NCI-H128 (cell line): Measurements from ENCODE around the gene SLC24A4.

ENCODE experiments used
- DNase-seq: peaks from one replicate; lab custom pipeline; 2025; ENCODE audit not compliant: unreplicated experiment; lab: John Stamatoyannopoulos, UW

Gene SLC24A4

GRCh38 chr14:92472860-92473259 is 149.9 kb downstream of the SLC24A4 start:
- DNase-seq, result no peak

DNA sequence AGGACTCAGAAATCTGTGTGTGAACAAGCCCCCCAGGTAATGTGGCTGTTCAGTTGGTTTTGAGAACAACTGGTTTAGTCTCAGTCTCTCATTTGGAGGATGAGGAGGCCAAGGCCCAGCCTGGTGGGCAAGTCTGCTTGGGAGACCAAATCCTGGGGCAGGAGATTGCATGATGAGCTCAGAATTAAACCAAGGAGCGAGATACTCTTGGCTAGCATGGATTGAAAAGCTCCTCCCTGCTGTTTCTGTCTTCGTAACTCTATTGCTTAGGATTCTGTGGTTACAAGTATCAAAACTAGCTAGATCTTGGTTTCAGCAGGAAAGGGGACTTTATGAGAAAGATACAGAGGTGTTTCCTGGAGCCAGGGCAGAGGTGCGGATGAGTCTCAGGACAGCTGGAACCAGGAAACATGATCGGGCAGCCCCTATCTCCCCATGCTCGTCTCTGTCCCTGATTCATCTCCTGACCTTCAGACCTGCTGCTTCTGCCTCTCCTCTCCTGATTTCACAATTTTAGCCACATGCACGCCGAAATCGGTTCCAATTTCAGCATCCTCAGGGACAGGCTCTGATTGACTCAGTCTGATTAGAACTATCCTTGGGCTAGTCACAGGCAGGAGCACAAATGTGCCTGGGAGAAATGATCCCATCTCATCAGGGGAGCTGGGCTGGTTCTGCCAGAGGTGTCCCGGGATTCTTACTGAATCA is 150.4 kb downstream of the SLC24A4 start:
- DNase-seq, result no peak

DNA sequence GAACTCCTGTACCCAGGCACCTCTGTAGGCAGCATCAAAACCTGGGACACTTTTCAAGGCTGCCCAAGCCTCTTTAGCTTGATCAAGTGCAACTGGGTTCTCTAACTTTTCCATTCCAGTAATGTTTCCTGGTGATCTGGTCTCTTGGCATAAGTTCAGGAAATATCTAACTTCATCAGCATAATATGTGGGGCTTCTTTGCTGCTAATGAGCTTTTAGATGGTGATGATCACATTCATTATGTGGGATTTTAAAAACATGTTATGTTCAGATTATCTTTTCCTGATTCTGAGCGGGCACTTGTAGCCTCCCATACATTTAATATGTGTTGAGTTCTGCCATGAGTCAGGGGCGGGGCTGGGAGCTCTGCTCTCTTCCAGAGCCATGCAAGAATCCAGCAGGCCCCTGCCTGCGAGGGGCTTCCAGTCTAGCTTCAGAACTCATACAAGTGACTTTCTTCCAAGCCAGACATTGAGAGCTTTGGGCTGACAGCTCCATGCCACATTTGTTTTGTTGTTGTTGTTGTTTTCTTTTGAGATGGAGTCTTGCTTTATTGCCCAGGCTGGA is 151.1 kb downstream of the SLC24A4 start:
- no peak for DNase-seq

DNA sequence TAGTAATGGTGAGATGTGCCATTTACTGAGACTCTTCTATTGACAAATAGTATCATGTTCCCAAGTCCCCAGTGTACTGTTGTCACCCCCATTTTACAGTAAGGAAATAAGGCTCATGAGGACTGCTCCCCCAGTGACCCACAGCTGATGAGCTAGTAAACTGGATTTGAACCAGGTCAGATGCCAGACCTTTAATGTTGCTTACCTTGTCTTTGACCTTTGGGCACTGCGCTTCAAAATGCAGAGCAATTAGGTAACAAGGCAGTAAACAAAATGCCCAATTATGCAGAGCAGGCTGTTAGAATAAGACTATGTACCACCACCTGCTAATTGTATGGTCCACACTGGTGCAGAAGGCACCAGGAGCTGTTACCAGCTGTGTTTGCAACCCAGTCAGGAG is 152.1 kb downstream of the SLC24A4 start:
- no peak for DNase-seq

- no peak for DNase-seq
Observed at GRCh38 chr14:92475451-92476187, 152.7 kb downstream of the SLC24A4 start.

GRCh38 chr14:92480856-92481255 is 157.9 kb downstream of the SLC24A4 start:
- no peak for DNase-seq

DNA sequence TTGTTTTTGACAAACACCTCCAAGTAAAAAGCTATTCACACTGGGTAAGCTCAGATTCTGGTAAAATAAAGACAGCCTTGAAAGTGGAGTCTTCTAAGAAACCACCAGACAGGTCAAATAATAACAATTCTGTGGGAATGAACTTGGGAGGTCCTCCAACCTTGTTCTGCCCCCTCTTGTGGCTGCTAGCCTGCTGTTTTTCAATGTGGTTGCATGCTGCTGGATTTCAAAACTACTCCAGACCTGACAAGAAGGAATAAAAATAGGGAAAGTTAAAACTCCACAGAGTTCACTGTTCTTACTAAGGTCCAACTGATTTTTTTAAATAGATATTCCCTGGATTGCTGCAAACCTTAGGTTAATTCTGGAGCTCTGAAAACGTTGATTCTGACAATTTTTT is 158.4 kb downstream of the SLC24A4 start:
- DNase-seq, result no peak

- no peak for DNase-seq
Observed at GRCh38 chr14:92481811-92482555, 159.0 kb downstream of the SLC24A4 start.

DNA sequence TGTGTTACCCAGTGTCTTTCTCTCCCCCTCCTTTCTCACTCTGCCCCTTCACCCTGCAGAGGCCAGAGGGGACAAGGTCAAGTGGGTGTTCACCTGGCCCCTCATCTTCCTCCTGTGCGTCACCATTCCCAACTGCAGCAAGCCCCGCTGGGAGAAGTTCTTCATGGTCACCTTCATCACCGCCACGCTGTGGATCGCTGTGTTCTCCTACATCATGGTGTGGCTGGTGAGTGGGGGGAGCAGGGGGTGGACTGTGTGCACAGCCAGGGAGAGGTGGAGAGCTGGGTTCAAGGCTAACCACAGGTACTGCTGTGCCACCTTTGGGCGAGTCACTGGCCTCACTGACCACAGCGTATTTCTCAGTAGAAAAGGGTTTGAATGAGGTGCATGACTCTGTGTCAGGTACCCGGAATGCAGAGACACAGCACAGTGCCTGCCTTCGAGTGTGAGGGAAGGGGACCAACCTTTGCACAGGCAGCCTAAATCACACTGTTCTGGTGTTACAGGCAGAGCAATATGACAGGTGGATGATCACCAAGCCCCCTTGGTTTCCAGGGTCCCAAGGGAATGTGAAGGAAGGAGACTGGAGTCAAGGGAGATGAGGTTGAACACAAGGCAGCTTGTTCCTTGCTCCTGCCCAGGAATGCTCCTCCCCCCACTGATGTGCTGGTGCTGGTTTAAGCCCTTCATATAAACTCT is 159.8 kb downstream of the SLC24A4 start:
- no peak for DNase-seq

GRCh38 chr14:92484132-92484823 is 161.3 kb downstream of the SLC24A4 start:
- no peak for DNase-seq

DNA sequence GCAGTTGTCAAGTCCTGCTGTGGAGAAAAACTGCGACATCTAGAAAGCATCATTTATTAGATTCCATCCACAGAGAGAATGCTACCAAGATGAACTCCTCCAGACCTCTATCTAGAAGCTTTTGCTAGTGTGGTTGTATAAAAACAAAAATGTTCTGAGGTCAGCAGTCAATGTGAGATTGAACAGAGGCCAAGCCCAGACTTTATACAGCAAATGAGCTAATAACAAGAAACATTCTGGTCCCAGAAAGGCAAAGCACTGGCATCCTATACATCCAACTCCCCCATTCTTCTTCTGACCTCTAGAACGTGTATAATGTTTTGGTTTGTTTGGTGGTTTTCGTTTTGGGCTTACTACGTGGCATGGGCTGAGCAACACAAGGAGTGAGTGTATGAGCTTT is 163.9 kb downstream of the SLC24A4 start:
- DNase-seq, result no peak

- no peak for DNase-seq
Observed at GRCh38 chr14:92487513-92488133, 164.7 kb downstream of the SLC24A4 start.

- DNase-seq, result no peak
Observed at GRCh38 chr14:92489394-92490238, 166.7 kb downstream of the SLC24A4 start.

DNA sequence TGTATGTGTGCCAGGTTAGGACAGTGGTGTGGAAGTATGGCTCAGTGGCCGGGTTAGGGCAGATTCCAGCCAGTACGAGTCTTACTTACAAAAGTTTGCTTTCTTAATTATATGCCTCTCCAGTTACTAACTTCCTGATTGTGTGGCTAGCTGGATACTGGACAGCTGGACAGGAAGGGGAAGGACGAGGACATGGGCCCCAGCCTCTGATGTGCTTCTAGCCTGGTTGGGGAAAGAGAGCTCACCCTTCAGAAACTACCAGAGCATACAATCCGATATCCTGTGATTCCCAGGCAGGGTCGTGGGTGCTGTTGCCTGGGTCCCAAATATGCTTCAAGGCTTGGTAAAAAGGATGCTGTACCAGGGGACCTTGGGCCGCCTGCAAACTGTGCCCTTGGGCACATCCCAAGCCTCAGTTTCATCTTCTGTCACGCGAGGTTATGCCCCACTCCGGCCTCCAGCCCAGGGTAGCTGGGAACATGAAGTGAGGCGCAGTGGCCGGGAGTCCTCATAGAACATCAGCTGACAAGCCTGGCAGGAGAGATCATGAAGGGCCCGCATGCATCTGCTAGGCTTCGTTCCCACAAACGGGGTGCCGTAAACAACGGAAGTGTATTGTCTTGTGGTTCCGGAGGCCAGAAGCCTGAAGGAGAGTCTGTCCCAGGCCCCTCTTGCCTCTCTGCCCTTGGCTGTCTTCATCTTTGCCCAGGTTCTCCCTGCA is 167.4 kb downstream of the SLC24A4 start:
- DNase-seq, result no peak

DNA sequence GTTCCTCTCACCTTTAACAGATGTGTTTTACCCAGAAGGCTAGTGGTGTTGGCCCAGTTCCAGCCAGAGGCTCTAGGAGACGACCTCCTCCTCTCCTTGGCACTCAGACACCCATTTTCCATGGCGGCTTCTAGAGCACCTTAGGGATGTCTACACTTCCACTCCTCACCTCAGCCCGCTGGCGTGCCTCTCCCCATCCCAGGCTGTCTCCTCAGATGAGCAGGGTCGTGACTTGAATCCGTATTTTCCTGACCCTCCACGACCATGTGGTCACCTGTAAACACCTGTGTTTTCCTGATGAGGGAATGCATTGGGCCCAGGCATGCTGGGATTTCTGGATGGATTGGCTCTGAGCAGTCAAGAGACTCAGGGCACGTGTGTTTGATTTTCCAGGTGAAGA is 168.8 kb downstream of the SLC24A4 start:
- DNase-seq, result no peak

GRCh38 chr14:92492258-92492657 is 169.3 kb downstream of the SLC24A4 start:
- no peak for DNase-seq

GRCh38 chr14:92493024-92493423 is 170.1 kb downstream of the SLC24A4 start:
- DNase-seq, result no peak

DNA sequence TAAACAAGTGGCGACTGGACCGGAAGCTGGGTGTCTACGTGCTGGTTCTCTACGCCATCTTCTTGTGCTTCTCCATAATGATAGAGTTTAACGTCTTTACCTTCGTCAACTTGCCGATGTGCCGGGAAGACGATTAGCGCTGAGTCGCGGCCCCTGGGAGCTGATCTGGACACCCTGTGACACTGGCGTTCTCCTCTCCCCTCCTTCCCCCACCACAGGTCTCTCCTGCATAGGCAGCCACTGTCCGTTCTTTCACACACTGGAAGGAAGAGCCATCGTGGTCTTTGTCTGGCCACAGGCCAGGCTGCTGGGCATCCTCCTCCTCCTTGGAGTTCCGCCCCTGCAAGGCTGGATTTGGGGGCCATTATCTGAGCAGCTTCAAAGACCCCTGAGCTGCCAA is 170.5 kb downstream of the SLC24A4 start:
- DNase-seq, result no peak
